SK-N-SH (cell line): ENCODE results near the gene COX4I1. TPM values are rescaled to one million over a fixed set of nuclear protein-coding genes. Genes with fewer than 3 reads are reported as not detected.

ENCODE experiments used
- CTCF ChIA-PET: fragments of 300-600, 350-600 bp; formaldehyde crosslinking; extraction: SDS; loops from one replicate; lab custom pipeline; 2021; lab: Yijun Ruan, JAX
- POLR2A ChIA-PET: fragments of 350-600 bp; sonication (Branson Sonifier 250); formaldehyde crosslinking; extraction: SDS; loops from one replicate; lab custom pipeline; 2020; ENCODE audit warnings: antibody characterized with exemption, inconsistent platforms; lab: Yijun Ruan, JAX
- DNase-seq: peaks from one replicate; pipeline ENCODE4 v3.0.0; 2012
- H2AFZ ChIP-seq: fragments of 200-600 bp; sonication (generic); 2 replicates; pipeline ENCODE4 v1.8.1; 2016; ENCODE audit warnings: antibody characterized with exemption, mild to moderate bottlenecking, low read depth
- H3F3A ChIP-seq: fragments of 200-600 bp; sonication (generic); replicated peaks from 2 replicates; pipeline ENCODE3; 2016; ENCODE audit warnings: antibody characterized with exemption, mild to moderate bottlenecking; ENCODE audit not compliant: insufficient read depth
- H3K27ac ChIP-seq, 2 experiments: fragments of 200-500 bp in 1 of 2; fragments of 200-600 bp in 1 of 2; sonication (Bioruptor generic) in 1 of 2; sonication (generic), shearing (Covaris generic) in 1 of 2; 2 replicates each; pipeline versions ENCODE4 v1.5.1 to v1.6.1; 2014 to 2016; ENCODE audit warnings: low read depth in 2 of 2, inconsistent platforms in 1 of 2, low read length in 1 of 2, mild to moderate bottlenecking in 1 of 2, mixed read lengths in 1 of 2
- H3K27me3 ChIP-seq: fragments of 200-600 bp; sonication (generic), shearing (Covaris generic); 2 replicates; pipeline ENCODE4 v1.6.1; 2016; ENCODE audit warnings: mixed run types; ENCODE audit not compliant: insufficient read depth
- H3K36me3 ChIP-seq, 2 experiments: fragments of 200-500 bp in 1 of 2; fragments of 200-600 bp in 1 of 2; sonication (Bioruptor generic) in 1 of 2; sonication (generic) in 1 of 2; replicated peaks in 1 of 2; 2 replicates each; pipeline versions ENCODE3 to v1.5.1; 2014 to 2016; ENCODE audit warnings: low read length in 1 of 2, mild to moderate bottlenecking in 1 of 2; ENCODE audit not compliant: insufficient read depth in 2 of 2, control insufficient read depth in 1 of 2
- H3K4me1 ChIP-seq, 2 experiments: fragments of 200-500 bp in 1 of 2; fragments of 200-600 bp in 1 of 2; sonication (Bioruptor generic) in 1 of 2; sonication (generic), shearing (Covaris generic) in 1 of 2; 2 replicates each; pipeline versions ENCODE4 v1.5.1 to v1.6.1; 2014 to 2016; ENCODE audit warnings: low read depth in 1 of 2, low read length in 1 of 2, mixed run types in 1 of 2; ENCODE audit not compliant: insufficient read depth in 2 of 2, control insufficient read depth in 1 of 2
- H3K4me2 ChIP-seq: fragments of 200-600 bp; sonication (generic), shearing (Covaris generic); 2 replicates; pipeline ENCODE4 v1.6.1; 2017; ENCODE audit warnings: mixed run types
- H3K4me3 ChIP-seq, 2 experiments: fragments of 200-500 bp in 1 of 2; fragments of 200-600 bp in 1 of 2; sonication (Bioruptor generic) in 1 of 2; sonication (generic), shearing (Covaris generic) in 1 of 2; 2 replicates each; pipeline versions ENCODE4 v1.5.1 to v1.8.1; 2014 to 2016; ENCODE audit warnings: low read depth in 2 of 2, inconsistent platforms in 1 of 2, low read length in 1 of 2, mild to moderate bottlenecking in 1 of 2, mixed read lengths in 1 of 2, moderate library complexity in 1 of 2
- H3K79me2 ChIP-seq: fragments of 200-600 bp; sonication (generic); 2 replicates; pipeline ENCODE4 v1.8.1; 2017; ENCODE audit warnings: mild to moderate bottlenecking; ENCODE audit not compliant: insufficient read depth
- H3K9ac ChIP-seq: fragments of 200-600 bp; sonication (generic); 2 replicates; pipeline ENCODE4 v1.6.1; 2017; ENCODE audit warnings: mixed run types
- H3K9me2 ChIP-seq: fragments of 200-600 bp; sonication (generic); 2 replicates; pipeline ENCODE4 v1.6.1; 2017; ENCODE audit warnings: mixed run types
- H3K9me3 ChIP-seq: fragments of 200-600 bp; sonication (generic); 2 replicates; pipeline ENCODE4 v1.6.1; 2017; ENCODE audit warnings: mixed run types, mild to moderate bottlenecking, moderate library complexity
- H4K20me1 ChIP-seq: fragments of 200-600 bp; sonication (generic); 2 replicates; pipeline ENCODE4 v1.6.1; 2017; ENCODE audit warnings: mild to moderate bottlenecking, mixed run types; ENCODE audit not compliant: insufficient read depth
- GABPA ChIP-seq: IDR thresholded peaks from 2 replicates; pipeline ENCODE4 v1.4.0; 2012; ENCODE audit warnings: low read depth, mild to moderate bottlenecking
- MEF2A ChIP-seq: IDR thresholded peaks from 2 replicates; pipeline ENCODE4 v1.4.0; 2012; ENCODE audit warnings: low read depth, borderline replicate concordance
- MXI1 ChIP-seq: IDR thresholded peaks from 2 replicates; pipeline ENCODE4 v1.6.1; 2012; ENCODE audit warnings: mild to moderate bottlenecking, low read depth, low read length, improper control_type of control experiment
- NRF1 ChIP-seq: IDR thresholded peaks from 2 replicates; pipeline ENCODE4 v1.6.1; 2012; ENCODE audit warnings: low read depth, mild to moderate bottlenecking, low read length
- RAD21 ChIP-seq: IDR thresholded peaks from 2 replicates; pipeline ENCODE4 v1.6.1; 2012; ENCODE audit warnings: mild to moderate bottlenecking, low read length
- SMC3 ChIP-seq: IDR thresholded peaks from 2 replicates; pipeline ENCODE4 v1.6.1; 2012; ENCODE audit warnings: low read depth, low read length, improper control_type of control experiment
- WGBS: methylation state at CpG from one replicate; pipeline ENCODE4 v1.1.6; 2017; ENCODE audit warnings: low lambda C conversion rate; 5-methylcytosine and 5-hydroxymethylcytosine counted together
- polyA plus RNA-seq, 3 experiments: library from polyadenylated mRNA; depleted of rRNA; stranded (reverse); fragments of >200 nt; gene quantifications; 2 replicates each; pipeline ENCODE4 v1.2.3, GENCODE V29; 2012
- TF ChIP-seq, protein P1 (sequence below): IDR thresholded peaks from 2 replicates; pipeline ENCODE4; 2012
- TF ChIP-seq, protein P2 (sequence below): fragments of 200-600 bp; sonication (generic); IDR thresholded peaks from 2 replicates; pipeline ENCODE4 v1.6.1; 2017; ENCODE audit warnings: antibody characterized with exemption, mild to moderate bottlenecking, moderate library complexity

COX4I1 gene
- polyA plus RNA-seq, 1 of the 3 experiments (the other 2 are of a cell fraction): 1,294 TPM

DNA sequence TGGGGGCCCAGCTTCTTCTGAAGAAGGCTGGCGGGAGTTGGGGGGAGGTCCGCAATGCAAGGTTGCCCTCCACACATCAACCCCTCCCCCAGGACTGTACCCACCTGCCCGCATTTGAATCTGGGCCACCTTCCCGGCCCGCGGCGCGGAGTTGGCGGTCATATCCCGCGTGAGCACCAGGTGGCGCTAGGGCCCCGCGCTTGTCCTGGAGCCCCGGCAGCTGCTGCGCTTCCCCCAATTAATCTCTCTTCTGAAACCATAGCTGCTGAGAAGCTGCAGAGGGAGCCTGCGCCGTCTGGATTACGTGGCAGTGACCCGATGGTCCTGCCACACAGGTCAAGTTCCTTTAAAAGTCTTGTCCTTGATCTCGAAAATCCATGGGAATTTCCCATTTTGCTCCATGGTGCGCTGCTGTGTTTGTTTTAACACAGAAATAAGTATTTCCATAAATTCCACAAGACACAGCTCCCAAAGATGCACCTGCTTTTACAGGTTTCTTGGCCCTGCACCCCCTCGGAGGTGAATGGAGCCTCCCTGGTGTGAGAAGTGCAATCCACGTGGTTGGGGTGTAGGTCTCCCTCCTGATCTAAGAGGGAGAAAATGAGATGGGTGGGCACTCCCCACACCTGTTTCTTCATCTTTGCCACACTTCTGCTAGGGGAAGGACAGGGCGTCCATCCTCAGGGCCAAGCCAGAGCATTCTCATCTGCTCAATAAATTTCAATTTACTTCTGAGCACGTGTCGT lies 22.1 kb downstream of the COX4I1 start:
- ChIA-PET CTCF (interaction anchor here (0.6 to 4.8 kb wide), 71 partner anchors 10 to 1755 kb away, joined by 3 to 94 read pairs (median 4); partner anchors contain the start of gene MTHFSD), POLR2A (no interaction called here)
- no peaks in the 10 kb centered on the region for H3K9me3 ChIP-seq
- H2AFZ ChIP-seq: no peak overlapping the region
- H3K4me3 ChIP-seq: peak overlapping the region in 1 of 2 experiments; percentile 25; a peak in 1 of 4 replicates
- no peaks in the 10 kb centered on the region for H3K9me2 ChIP-seq
- H3K4me1 ChIP-seq: no peaks in the 10 kb centered on the region
- peaks cover 52% of the 10 kb centered on the region for H3K27me3 ChIP-seq
- H3K27ac ChIP-seq: no peak overlapping the region
- TF ChIP-seq NRF1: 0 out of 2 replicates have a peak, but pooled peaks have one; percentile 15
- TF ChIP-seq SMC3: peak; percentile 94
- TF ChIP-seq RAD21: peak; percentile 91
- TF ChIP-seq GABPA: no peak
- TF ChIP-seq, protein P1, sequence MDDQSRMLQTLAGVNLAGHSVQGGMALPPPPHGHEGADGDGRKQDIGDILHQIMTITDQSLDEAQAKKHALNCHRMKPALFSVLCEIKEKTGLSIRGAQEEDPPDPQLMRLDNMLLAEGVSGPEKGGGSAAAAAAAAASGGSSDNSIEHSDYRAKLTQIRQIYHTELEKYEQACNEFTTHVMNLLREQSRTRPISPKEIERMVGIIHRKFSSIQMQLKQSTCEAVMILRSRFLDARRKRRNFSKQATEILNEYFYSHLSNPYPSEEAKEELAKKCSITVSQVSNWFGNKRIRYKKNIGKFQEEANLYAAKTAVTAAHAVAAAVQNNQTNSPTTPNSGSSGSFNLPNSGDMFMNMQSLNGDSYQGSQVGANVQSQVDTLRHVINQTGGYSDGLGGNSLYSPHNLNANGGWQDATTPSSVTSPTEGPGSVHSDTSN: peak; percentile 38; the same call in 1 of the 2 replicates
- no peak for TF ChIP-seq MEF2A
- TF ChIP-seq, protein P2, sequence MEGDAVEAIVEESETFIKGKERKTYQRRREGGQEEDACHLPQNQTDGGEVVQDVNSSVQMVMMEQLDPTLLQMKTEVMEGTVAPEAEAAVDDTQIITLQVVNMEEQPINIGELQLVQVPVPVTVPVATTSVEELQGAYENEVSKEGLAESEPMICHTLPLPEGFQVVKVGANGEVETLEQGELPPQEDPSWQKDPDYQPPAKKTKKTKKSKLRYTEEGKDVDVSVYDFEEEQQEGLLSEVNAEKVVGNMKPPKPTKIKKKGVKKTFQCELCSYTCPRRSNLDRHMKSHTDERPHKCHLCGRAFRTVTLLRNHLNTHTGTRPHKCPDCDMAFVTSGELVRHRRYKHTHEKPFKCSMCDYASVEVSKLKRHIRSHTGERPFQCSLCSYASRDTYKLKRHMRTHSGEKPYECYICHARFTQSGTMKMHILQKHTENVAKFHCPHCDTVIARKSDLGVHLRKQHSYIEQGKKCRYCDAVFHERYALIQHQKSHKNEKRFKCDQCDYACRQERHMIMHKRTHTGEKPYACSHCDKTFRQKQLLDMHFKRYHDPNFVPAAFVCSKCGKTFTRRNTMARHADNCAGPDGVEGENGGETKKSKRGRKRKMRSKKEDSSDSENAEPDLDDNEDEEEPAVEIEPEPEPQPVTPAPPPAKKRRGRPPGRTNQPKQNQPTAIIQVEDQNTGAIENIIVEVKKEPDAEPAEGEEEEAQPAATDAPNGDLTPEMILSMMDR: peak; percentile 89
- no peak overlapping the region for H3K4me2 ChIP-seq
- H3F3A ChIP-seq: no peaks in the 10 kb centered on the region
- no peaks in the 10 kb centered on the region for H3K36me3 ChIP-seq
- no peaks in the 10 kb centered on the region for H4K20me1 ChIP-seq
- H3K79me2 ChIP-seq: no peaks in the 10 kb centered on the region
- peak; percentile 91 for DNase-seq
- no peak overlapping the region for H3K9ac ChIP-seq
- 6% methylated on average over 25 of the region's 27 CpGs for WGBS

DNA sequence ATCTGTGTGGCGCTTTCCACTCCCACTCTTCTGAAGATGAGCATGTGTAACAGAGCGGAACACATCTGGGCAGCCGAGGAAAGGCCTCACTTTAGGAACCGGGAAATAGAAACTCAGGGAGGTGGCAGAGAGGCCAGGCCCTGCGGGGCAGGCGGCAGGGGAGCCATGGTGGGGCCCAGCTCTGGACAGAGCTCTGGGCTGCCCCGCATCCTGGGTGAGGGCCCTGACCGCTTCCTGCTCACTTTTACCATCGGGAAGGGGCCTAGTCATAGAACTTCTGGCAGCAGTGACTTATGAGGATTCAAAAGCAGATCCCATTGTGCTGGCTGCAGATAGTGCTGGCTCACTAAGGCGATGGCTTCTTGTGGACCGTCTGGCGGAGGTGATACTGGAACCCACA lies 22.6 kb downstream of the COX4I1 start:
- Histone ChIP-seq H4K20me1 (no peaks in the 10 kb centered on the region), H3K4me2 (no peak overlapping the region), H3K9me2 (no peaks in the 10 kb centered on the region), H3K4me3 (no peak overlapping the region), H3K4me1 (no peaks in the 10 kb centered on the region), H3K36me3 (no peaks in the 10 kb centered on the region), H3K79me2 (no peaks in the 10 kb centered on the region), H3F3A (no peaks in the 10 kb centered on the region), H2AFZ (no peak overlapping the region), H3K9me3 (no peaks in the 10 kb centered on the region)
- DNase-seq: no peak
- POLR2A ChIA-PET: no interaction called here
- TF ChIP-seq MXI1: no peak
- TF ChIP-seq, all 33 proteins: peak for 0
- no peak overlapping the region for H3K27ac ChIP-seq
- CTCF ChIA-PET: interaction anchor here (0.6 to 4.8 kb wide), 34 partner anchors 10 to 798 kb away, joined by 3 to 94 read pairs (median 7); no protein-coding TSS in a partner anchor
- H3K9ac ChIP-seq: no peak overlapping the region
- peaks cover 56% of the 10 kb centered on the region for H3K27me3 ChIP-seq
- WGBS: 56% methylated on average over 10 of the region's 12 CpGs
